KOPT-K1 (cell line): ENCODE results near the gene ZNF282.

ENCODE experiments used
- H3K27ac ChIP-seq: fragments of 200-600 bp; sonication (generic); 2 replicates; pipeline ENCODE4 v1.5.1; 2016; ENCODE audit warnings: antibody characterized with exemption, mild to moderate bottlenecking, low read depth, low read length; ENCODE audit not compliant: poor library complexity, severe bottlenecking
- H3K36me3 ChIP-seq: fragments of 200-600 bp; sonication (generic); 2 replicates; pipeline ENCODE4 v1.5.1; 2017; ENCODE audit warnings: antibody characterized with exemption, mild to moderate bottlenecking, low read length, moderate library complexity; ENCODE audit not compliant: insufficient read depth
- H3K9me3 ChIP-seq: fragments of 200-600 bp; sonication (generic); 2 replicates; pipeline ENCODE4 v1.5.1; 2017; ENCODE audit warnings: antibody characterized with exemption, low read length, mild to moderate bottlenecking; ENCODE audit not compliant: insufficient read depth, poor library complexity, severe bottlenecking

Gene ZNF282

GRCh38 chr7:149179241-149179640, 16.1 kb upstream of the ZNF282 start:
- H3K9me3 ChIP-seq, result no peaks in the 10 kb centered on the region

DNA sequence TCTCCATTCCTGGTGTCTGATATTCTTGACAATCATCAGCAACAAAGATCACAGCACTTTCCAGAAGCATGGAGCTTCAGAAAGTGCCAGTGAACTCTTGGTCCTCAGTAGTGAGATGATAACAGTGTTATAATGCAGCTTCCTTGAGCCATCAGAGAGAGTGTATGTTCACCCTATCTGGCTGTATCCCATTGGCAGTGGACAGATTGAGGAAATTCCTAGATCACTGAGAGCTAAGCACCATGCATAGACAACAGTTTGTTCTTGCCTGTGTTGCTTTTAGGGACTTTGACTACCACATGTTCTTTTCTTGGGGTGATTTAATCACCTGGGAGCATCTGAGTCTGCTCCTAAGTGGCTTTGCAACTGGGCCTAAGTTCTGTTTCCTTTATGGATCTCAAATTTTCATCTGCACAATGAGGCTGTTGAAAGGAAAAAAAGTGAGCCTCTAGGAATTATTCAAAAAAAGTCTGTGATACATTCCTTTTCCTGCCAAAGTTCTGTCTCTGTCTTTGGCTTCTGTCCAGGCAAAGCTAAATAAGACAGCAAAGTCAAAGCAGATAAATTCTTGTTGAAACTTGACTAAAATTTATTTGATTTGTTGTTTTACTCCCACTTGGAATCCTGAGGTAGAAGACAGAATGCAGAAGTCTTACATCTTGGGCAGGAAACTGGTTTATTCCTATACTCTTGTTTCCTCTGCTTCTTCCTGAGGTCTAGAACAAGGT, 14.5 kb upstream of the ZNF282 start:
- Histone ChIP-seq H3K9me3 (no peaks in the 10 kb centered on the region), H3K27ac (no peak overlapping the region), H3K36me3 (peaks cover 72% of the 10 kb centered on the region)

More at GRCh38 chr7:149179241-149179640, 16.1 kb upstream of the ZNF282 start:
- Histone ChIP-seq H3K27ac (no peak overlapping the region), H3K36me3 (peaks cover 88% of the 10 kb centered on the region)

- Histone ChIP-seq H3K27ac (no peak overlapping the region), H3K9me3 (no peaks in the 10 kb centered on the region), H3K36me3 (peaks cover 67% of the 10 kb centered on the region)
These were observed 13.9 kb upstream of the ZNF282 start for GRCh38 chr7:149181450-149181790.

DNA sequence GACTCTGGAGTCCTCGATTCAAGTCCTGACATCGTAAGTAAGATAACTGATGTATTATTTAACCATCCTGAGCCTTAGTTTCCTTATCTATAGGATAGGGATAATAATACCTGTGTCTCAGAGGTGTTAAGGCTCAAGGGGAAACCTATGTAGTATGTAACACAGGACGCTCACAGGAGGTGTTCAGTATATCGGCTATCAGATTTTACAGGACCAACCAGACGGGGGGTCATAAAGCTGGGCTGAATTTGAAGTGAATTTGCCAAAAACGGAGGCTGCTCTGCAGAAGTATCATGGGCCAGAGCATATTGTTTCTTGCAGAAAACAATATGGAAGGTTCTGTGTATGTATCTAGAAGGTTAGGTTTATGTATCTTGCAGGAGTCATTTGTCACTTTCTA, 11.1 kb upstream of the ZNF282 start:
- no peak overlapping the region for H3K27ac ChIP-seq

DNA sequence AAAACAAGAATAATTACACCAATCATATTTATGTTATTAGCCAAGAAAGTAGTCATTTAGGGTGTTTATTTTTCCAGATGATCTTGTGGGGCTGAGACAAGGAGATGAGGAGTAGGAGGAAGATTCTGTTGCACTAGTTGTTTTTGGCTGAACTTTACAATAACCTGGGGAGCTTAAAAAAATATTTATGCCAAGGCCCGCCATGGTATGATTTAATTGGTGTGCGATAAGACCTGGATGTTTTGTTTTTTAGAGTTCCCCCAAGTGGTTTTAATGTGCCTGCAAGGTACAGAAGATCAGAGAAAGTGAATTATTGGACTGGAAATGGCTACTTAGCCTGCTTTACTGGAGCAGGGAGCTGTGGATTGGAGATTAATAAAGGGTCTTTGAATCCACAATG, 7.1 kb upstream of the ZNF282 start:
- Histone ChIP-seq H3K9me3 (no peaks in the 10 kb centered on the region), H3K27ac (no peak overlapping the region), H3K36me3 (no peaks in the 10 kb centered on the region)

More for the DNA sequence above, 11.1 kb upstream of the ZNF282 start:
- H3K36me3 ChIP-seq, result peaks cover 38% of the 10 kb centered on the region
- H3K9me3 ChIP-seq, result no peaks in the 10 kb centered on the region

DNA sequence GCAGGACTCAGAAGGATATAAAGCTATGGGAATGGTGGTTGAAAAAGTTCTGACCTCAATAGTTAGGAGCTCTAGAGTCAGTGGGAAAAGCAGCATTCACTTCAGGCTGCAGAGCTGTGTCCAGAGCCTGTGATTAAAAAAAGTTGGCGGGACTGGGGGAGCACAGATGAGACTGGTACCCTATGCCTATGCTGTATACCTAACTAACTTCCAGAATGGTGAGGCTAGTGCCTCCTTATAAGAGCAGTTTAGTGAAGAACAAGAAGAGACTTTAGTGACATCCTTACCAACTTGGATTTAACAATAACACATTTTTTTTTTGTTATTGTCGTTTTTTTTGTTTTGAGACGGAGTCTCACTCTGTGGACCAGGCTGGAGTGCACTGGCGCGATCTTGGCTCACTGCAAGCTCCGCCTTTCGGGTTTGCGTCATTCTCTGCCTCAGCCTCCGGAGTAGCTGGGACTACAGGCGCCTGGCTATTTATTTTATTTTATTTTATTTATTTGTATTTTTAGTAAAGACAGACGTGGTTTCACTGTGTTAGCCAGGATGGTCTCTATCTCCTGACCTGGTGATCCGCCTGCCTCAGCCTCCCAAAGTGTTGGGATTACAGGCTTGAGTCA, 6.6 kb upstream of the ZNF282 start:
- H3K27ac ChIP-seq, result no peak overlapping the region
- no peaks in the 10 kb centered on the region for H3K36me3 ChIP-seq
- H3K9me3 ChIP-seq, result no peaks in the 10 kb centered on the region

- Histone ChIP-seq H3K9me3 (no peaks in the 10 kb centered on the region), H3K27ac (no peak overlapping the region), H3K36me3 (no peaks in the 10 kb centered on the region)
These were observed 3.5 kb upstream of the ZNF282 start for GRCh38 chr7:149191851-149192250.

GRCh38 chr7:149194799-149195179, 557 bp upstream of the ZNF282 start:
- Histone ChIP-seq H3K27ac (peak overlapping the region; percentile 81), H3K9me3 (no peaks in the 10 kb centered on the region), H3K36me3 (peaks cover 22% of the 10 kb centered on the region)

GRCh38 chr7:149196151-149196704, 882 bp downstream of the ZNF282 start:
- Histone ChIP-seq H3K27ac (peak overlapping the region; percentile 81), H3K36me3 (peaks cover 37% of the 10 kb centered on the region), H3K9me3 (no peaks in the 10 kb centered on the region)

DNA sequence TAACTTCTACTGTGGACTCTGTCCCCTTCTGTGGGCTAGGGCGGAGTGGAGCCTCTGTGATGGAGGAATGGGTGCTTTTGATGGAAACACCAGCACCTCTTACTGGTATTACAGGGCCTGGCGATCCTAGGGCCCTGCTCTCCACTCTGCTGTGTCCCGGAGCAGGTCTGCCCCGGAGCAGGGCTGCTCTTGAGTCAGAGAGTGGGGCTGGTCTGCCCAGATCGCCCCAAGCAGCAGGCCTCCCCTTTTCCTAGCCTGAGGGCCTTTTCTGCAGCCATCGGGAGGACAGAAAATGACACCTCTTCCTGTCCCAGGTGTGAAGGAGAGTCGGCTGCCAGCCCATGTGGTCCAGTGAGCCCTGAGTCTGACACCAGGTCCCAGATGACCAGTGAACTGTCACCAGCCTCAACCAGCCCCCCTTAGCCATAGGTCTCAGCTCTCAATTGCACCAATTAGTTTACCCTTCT, 1.4 kb downstream of the ZNF282 start:
- Histone ChIP-seq H3K9me3 (no peaks in the 10 kb centered on the region), H3K36me3 (peaks cover 42% of the 10 kb centered on the region), H3K27ac (peak overlapping the region; percentile 81)

- H3K36me3 ChIP-seq, result peaks cover 49% of the 10 kb centered on the region
- H3K9me3 ChIP-seq, result no peaks in the 10 kb centered on the region
- H3K27ac ChIP-seq, result no peak overlapping the region
These were observed 2.3 kb downstream of the ZNF282 start for GRCh38 chr7:149197675-149198074.

DNA sequence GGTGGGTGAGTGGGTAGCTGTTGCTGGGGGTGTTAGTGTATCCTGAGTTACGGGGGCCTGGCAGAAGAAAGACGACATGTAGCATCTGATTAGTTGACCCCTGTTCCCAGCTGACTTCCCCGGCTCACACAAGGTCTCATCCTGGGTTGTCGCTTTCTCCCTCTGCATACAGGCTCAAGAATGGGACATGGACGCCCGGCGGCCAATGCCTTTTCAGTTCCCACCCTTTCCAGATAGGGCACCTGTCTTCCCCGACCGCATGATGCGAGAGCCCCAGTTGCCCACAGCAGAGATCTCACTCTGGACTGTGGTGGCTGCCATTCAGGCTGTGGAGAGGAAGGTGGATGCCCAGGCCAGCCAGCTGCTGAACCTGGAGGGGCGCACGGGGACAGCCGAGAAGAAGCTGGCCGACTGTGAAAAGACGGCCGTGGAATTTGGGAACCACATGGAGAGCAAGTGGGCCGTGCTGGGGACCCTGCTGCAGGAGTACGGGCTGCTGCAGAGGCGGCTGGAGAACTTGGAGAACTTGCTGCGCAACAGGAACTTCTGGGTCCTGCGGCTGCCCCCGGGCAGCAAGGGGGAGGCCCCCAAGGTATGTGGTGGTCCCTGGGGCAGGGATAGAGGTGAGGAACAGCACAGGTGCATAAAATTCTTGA, 2.9 kb downstream of the ZNF282 start:
- Histone ChIP-seq H3K27ac (no peak overlapping the region), H3K9me3 (no peaks in the 10 kb centered on the region), H3K36me3 (peaks cover 55% of the 10 kb centered on the region)

DNA sequence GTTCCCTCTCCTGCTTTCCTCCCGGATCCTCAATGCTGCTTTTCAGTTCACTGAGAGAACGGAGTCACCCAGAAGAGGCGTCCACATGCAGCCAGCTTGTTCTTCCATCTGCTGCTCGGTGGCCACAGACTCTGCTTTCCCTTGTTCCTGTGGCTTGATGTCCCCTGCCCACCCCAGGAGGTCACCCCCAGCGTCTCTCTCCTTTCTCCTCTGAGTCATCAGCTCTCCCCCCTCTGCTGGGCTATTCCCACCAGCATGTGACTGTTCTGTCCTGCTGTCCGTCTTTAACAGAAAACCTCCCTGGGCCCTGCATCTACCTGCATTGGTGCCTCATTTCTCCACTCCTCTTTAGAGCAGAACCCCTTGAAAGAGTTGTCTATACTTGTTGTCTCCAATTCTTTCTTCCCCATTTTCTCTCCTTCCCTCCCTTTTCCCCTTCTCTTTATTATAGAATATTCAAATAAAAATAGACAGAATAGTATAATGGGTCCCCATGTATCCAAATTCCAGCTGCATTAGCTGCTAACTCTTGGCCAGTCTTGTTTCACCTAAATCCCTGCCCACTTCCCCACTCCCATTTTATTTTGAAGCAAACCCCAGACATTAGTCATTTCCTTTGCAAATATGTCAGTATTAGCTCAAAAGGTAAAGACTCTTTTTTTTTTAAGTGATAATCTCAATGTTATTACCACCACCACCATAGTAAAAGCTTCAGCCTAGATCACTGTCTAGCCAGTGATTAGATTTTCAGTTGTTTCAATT, 4.1 kb downstream of the ZNF282 start:
- Histone ChIP-seq H3K9me3 (no peaks in the 10 kb centered on the region), H3K27ac (no peak overlapping the region), H3K36me3 (peaks cover 67% of the 10 kb centered on the region)

DNA sequence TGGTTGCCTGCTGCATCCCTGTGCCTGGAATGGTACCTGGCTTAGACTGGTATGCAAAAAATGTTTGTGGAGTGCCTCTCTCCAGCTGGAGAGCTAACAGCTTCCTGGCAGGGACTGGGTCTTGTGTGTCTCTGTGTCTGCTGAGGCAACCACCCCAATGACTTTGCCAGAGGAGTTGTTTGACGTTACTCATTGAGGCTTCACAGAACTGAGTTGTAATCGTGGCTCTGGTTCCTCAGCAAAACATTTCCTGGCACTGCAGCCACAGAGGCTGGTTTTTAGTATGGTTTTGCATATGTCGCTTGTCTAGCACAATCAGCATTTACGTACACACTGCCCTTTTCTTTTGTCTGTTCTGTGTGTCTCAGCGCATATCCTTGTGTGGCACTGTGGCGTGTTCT, 7.5 kb downstream of the ZNF282 start:
- H3K36me3 ChIP-seq, result peaks cover 95% of the 10 kb centered on the region
- H3K27ac ChIP-seq, result no peak overlapping the region
- H3K9me3 ChIP-seq, result no peaks in the 10 kb centered on the region
